Activated CD4-positive, alpha-beta T cell treated with anti-CD3 and anti-CD28 coated beads for 36 hours (primary cell): ENCODE measurements around the gene CD93. TPM values are rescaled to one million over a fixed set of nuclear protein-coding genes. Genes with fewer than 3 reads are reported as not detected.

Experiments
- ATAC-seq: fragments of 200-7000 bp; cut with Tn5 transposase; one replicate; pipeline ENCODE4 v1.10.0; 2021; ENCODE audit warnings: mild to moderate bottlenecking, moderate library complexity
- CTCF ChIA-PET: fragments of 350-600 bp; sonication (Branson Sonifier 250); formaldehyde crosslinking; loops from one replicate; lab custom pipeline; 2021; ENCODE audit warnings: antibody characterized with exemption; lab: Charles Lee
- POLR2A ChIA-PET: fragments of 350-600 bp; sonication (Branson Sonifier 250); formaldehyde crosslinking; loops from one replicate; lab custom pipeline; 2021; ENCODE audit warnings: antibody characterized with exemption, inconsistent platforms; lab: Charles Lee
- DNase-seq: peaks from one replicate; pipeline ENCODE4 v3.0.0-alpha.2; 2020
- H3K27ac Mint-ChIP-seq: one replicate; pipeline ENCODE4 v1.8.0; 2021; ENCODE audit warnings: mixed read lengths
- H3K27me3 Mint-ChIP-seq: one replicate; pipeline ENCODE4 v1.8.0; 2021; ENCODE audit warnings: mixed read lengths
- H3K36me3 Mint-ChIP-seq: one replicate; pipeline ENCODE4 v1.8.0; 2021; ENCODE audit warnings: low read depth, mixed read lengths
- H3K4me1 Mint-ChIP-seq: one replicate; pipeline ENCODE4 v1.8.0; 2021; ENCODE audit warnings: mixed read lengths
- H3K4me3 Mint-ChIP-seq: one replicate; pipeline ENCODE4 v1.8.0; 2021; ENCODE audit warnings: mild to moderate bottlenecking, moderate library complexity, mixed read lengths
- H3K9me3 Mint-ChIP-seq: one replicate; pipeline ENCODE4 v1.8.0; 2021; ENCODE audit warnings: low read depth, mixed read lengths
- intact Hi-C, 2 experiments: fragments of 100-400 bp; cut with DNase I in 1 of 2; cut with micrococcal nuclease in 1 of 2; formaldehyde crosslinking; loops; one replicate each; pipeline versions ENCODE4 v1.14.2 to v1.15.1; 2022 to 2024; cut with DNase I, micrococcal nuclease
- total RNA-seq, 2 experiments: library from RNA; stranded (reverse); gene quantifications; one replicate each; pipeline ENCODE4 v1.2.3, GENCODE V29; 2021

CD93 gene
- total RNA-seq, 2 experiments from 2014 or later, result 0.82 to 0.84 TPM

DNA sequence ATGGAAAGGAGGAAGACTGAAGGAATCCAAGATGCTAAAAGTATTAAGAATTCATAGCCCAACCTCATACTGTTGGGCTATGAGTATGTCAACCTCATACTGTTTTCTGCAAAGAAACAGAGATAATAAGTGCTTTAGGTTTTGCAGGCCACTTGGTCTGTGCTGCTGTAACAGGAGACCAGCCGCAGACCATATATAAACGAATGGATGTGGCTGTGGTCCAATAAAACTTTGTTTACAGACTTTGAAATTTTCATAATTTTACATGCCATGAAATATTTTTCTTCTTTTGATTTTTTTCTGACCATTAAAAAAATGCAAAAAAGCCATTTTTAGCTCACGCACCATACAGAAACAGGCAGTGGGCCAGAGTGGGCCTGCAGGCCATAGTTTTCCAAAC, 23.0 kb downstream of the CD93 start:
- Mint-ChIP-seq H3K4me3 (no peak overlapping the region), H3K9me3 (no peaks in the 10 kb centered on the region), H3K4me1 (no peaks in the 10 kb centered on the region), H3K27me3 (peaks cover 2% of the 10 kb centered on the region), H3K36me3 (no peaks in the 10 kb centered on the region), H3K27ac (no peak overlapping the region)
- ATAC-seq (no peak), DNase-seq (no peak)
- POLR2A ChIA-PET, result no interaction called here
- CTCF ChIA-PET, result no interaction called here
- intact Hi-C loops, result no loop called here

- ChIA-PET POLR2A (no interaction called here), CTCF (no interaction called here)
- no peaks in the 10 kb centered on the region for H3K9me3 Mint-ChIP-seq
- H3K27ac Mint-ChIP-seq, result no peak overlapping the region
- H3K4me3 Mint-ChIP-seq, result no peak overlapping the region
- intact Hi-C loops, result no loop called here
- no peaks in the 10 kb centered on the region for H3K4me1 Mint-ChIP-seq
- DNase-seq (no peak), ATAC-seq (no peak)
- peaks cover 4% of the 10 kb centered on the region for H3K27me3 Mint-ChIP-seq
- H3K36me3 Mint-ChIP-seq, result no peaks in the 10 kb centered on the region
Observed at GRCh38 chr20:23062632-23063031, 23.5 kb downstream of the CD93 start.

- Mint-ChIP-seq H3K36me3 (no peaks in the 10 kb centered on the region), H3K4me3 (no peak overlapping the region), H3K27ac (no peak overlapping the region), H3K27me3 (peaks cover 5% of the 10 kb centered on the region), H3K4me1 (no peaks in the 10 kb centered on the region), H3K9me3 (no peaks in the 10 kb centered on the region)
- intact Hi-C loops, result no loop called here
- ATAC-seq, result no peak
- ChIA-PET CTCF (interaction anchor here (0.7 kb wide), 1 partner anchor 71 kb away, joined by 6 read pairs; no protein-coding TSS in a partner anchor), POLR2A (no interaction called here)
- no peak for DNase-seq
Observed at GRCh38 chr20:23061734-23062561, 24.2 kb downstream of the CD93 start.

DNA sequence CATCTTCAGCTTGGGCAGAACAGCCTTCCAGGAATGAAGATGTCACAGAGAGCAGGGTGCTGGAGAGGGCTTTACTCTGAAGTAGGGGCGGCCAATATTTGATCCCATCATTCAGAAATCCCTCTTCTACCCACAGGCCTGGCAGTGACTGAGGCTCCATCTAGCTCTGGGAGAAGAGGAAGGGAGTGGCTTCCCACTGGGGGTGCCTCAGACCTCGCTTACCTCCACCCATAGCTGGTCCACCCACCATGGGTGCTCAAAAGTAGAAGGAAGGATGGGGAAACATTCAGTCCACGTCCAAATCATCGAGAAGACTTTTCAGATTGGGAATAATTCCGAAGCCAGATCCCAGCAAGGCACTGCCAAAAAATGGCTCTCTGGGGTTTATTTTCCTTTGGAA, 24.9 kb downstream of the CD93 start:
- Mint-ChIP-seq H3K36me3 (no peaks in the 10 kb centered on the region), H3K4me1 (no peaks in the 10 kb centered on the region), H3K4me3 (no peak overlapping the region), H3K27ac (no peak overlapping the region), H3K27me3 (peaks cover 6% of the 10 kb centered on the region), H3K9me3 (no peaks in the 10 kb centered on the region)
- DNase-seq (no peak), ATAC-seq (no peak)
- intact Hi-C loops, result no loop called here
- POLR2A ChIA-PET, result no interaction called here
- CTCF ChIA-PET, result interaction anchor here (0.7 to 0.8 kb wide), 2 partner anchors 8 to 145 kb away, joined by 3 to 4 read pairs; no protein-coding TSS in a partner anchor

DNA sequence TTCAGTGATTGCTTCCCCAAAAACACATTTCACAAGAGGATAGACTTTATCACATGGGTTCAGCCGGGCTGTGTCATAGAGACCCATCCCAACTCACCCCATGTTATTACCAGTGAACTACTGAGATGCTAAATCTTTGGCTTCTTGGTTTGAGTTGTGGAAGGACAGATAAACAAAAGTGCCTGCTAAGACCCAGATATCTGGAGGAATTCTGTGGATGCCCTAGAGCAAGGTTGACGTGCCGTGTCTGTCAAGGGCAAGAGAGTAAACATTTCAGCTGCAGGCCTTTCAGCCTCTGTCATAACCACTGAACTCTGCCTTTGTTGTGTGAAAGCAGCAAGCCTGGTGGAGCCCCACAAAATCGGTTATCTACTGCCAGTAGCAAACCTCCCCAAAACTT, 25.5 kb downstream of the CD93 start:
- Mint-ChIP-seq H3K36me3 (no peaks in the 10 kb centered on the region), H3K27ac (no peak overlapping the region), H3K4me3 (no peak overlapping the region), H3K9me3 (no peaks in the 10 kb centered on the region), H3K27me3 (peaks cover 6% of the 10 kb centered on the region), H3K4me1 (no peaks in the 10 kb centered on the region)
- no peak for DNase-seq
- ChIA-PET POLR2A (no interaction called here), CTCF (interaction anchor here (0.7 to 0.8 kb wide), 2 partner anchors 9 to 146 kb away, joined by 3 to 4 read pairs; no protein-coding TSS in a partner anchor)
- ATAC-seq, result no peak
- intact Hi-C loops, result no loop called here

DNA sequence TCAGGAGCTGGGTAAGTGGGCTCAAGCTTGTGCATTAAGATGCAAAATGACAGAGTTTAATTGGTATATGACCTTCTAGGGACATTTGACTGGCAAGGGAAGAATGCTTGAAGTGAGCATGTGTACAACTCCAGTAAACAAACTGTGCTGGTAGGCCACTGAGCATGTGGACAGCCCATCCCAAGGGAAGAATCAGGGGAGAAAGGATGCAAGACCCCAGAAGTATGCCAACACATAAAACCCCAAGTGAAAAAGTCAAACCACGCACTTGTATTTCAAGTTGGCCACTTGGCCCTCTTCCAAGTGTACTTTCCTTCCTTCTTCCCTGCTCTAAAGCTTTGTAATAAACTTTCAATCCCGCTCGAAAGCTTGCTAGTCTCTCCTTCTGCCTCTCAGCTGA, 26.3 kb downstream of the CD93 start:
- intact Hi-C loops, result loop anchor here in 1 of 2 experiments (10.0 kb wide), 1 partner anchor 285 kb away; no protein-coding TSS in a partner anchor

DNA sequence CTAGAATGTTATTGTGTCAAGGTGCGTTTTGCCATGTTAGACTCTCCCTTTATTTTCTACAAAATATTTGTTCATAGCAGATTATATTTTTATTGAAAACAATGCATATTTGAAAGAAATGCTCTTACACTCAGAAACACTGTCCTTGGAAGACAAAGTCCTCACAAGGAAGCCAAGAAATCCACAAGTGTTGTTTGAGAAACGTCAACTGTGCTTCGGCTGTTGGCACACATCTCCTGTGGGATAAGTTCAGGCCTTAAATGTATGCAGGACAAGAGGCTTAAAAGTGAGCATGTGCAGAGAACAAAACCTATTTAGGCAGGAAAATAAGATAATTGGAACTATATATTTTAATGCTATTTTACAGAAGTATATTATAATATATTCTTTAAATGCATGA, 27.1 kb downstream of the CD93 start:
- Mint-ChIP-seq H3K27ac (no peak overlapping the region), H3K27me3 (peaks cover 9% of the 10 kb centered on the region), H3K36me3 (no peaks in the 10 kb centered on the region), H3K4me3 (no peak overlapping the region), H3K4me1 (no peaks in the 10 kb centered on the region), H3K9me3 (no peaks in the 10 kb centered on the region)
- CTCF ChIA-PET, result no interaction called here
- ATAC-seq, result no peak
- POLR2A ChIA-PET, result no interaction called here
- DNase-seq, result no peak
- intact Hi-C loops, result loop anchor here in 1 of 2 experiments (10.0 kb wide), 1 partner anchor 286 kb away; no protein-coding TSS in a partner anchor

More for the DNA sequence above, 26.3 kb downstream of the CD93 start:
- no peak overlapping the region for H3K4me3 Mint-ChIP-seq
- no peak overlapping the region for H3K27ac Mint-ChIP-seq
- POLR2A ChIA-PET, result no interaction called here
- H3K9me3 Mint-ChIP-seq, result no peaks in the 10 kb centered on the region
- CTCF ChIA-PET, result no interaction called here
- peaks cover 7% of the 10 kb centered on the region for H3K27me3 Mint-ChIP-seq
- no peak for DNase-seq
- H3K36me3 Mint-ChIP-seq, result no peaks in the 10 kb centered on the region
- no peak for ATAC-seq
- H3K4me1 Mint-ChIP-seq, result no peaks in the 10 kb centered on the region

DNA sequence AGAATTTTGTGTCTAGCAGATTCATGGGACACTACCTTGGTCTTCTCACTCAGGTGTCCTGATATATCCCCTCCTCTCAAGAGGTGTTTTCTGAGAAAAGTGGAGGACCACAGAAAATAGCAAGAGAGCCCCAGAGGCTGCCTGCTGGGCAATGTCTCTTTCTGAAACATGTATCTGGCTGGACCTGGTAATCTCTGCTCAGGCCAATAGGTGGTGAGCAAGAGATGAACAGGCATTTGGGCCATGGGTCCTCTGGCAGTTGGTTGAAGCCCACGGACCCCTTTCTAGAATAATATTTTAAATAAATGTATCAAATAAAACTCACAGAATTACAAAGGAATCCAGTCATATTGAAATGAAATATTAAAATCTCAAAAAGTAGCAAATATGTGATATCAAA, 27.9 kb downstream of the CD93 start:
- DNase-seq, result no peak
- CTCF ChIA-PET, result no interaction called here
- Mint-ChIP-seq H3K4me3 (no peak overlapping the region), H3K36me3 (no peaks in the 10 kb centered on the region), H3K27me3 (peaks cover 15% of the 10 kb centered on the region), H3K4me1 (no peaks in the 10 kb centered on the region), H3K9me3 (no peaks in the 10 kb centered on the region), H3K27ac (no peak overlapping the region)
- ATAC-seq, result no peak
- intact Hi-C loops, result loop anchor here in 1 of 2 experiments (10.0 kb wide), 1 partner anchor 287 kb away; no protein-coding TSS in a partner anchor
- POLR2A ChIA-PET, result no interaction called here

GRCh38 chr20:23052904-23053303, 33.2 kb downstream of the CD93 start:
- CTCF ChIA-PET, result no interaction called here
- H3K27me3 Mint-ChIP-seq, result peaks cover 48% of the 10 kb centered on the region

DNA sequence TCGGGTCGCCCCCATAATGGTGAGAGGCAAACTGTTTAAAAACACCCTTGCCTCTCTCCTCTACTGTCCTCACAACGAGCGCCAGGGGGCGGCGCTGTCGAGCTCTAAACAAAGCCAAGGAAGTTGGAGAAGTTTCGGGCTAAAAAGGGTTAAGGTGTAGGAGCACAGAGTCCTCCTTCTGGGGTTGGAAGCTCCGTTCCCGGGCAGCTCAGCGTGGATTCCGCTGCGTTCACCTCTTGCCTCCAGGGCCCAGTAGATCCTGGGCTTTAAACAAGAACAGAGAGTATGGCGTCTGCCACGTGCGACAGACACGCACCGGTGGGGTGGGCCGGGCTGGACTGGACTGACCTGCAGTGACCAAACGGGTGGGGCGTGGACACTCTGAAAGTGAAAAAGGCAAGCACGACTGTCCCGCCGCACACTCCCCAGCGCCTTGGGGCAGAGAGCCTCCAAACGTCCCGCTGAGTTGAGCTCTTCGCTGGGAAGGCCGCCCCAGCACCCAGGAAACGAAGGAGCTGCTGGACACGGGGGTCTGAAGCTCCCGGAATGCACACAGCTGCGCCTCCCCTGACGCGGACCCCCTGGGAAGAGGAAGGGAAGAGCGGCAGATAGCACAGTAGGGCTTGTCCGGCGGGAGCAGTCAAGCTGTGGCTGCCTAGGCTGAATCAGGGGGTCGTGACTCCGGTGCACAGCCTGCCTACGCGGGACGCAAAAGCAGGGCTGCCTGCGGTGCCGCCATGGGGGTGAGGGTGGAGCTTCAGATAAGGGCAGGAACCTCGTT, 35.1 kb downstream of the CD93 start:
- no peak overlapping the region for H3K4me3 Mint-ChIP-seq
- DNase-seq, result peak; percentile 78

More at GRCh38 chr20:23052904-23053303, 33.2 kb downstream of the CD93 start:
- no peaks in the 10 kb centered on the region for H3K9me3 Mint-ChIP-seq
- DNase-seq (no peak), ATAC-seq (no peak)
- intact Hi-C loops, result loop anchor here in 1 of 2 experiments (10.0 kb wide), 1 partner anchor 292 kb away; no protein-coding TSS in a partner anchor
- POLR2A ChIA-PET, result no interaction called here
- no peak overlapping the region for H3K27ac Mint-ChIP-seq
- H3K36me3 Mint-ChIP-seq, result no peaks in the 10 kb centered on the region
- H3K4me3 Mint-ChIP-seq, result no peak overlapping the region
- H3K4me1 Mint-ChIP-seq, result peaks cover 4% of the 10 kb centered on the region

More for the DNA sequence above, 35.1 kb downstream of the CD93 start:
- ATAC-seq, result peak; percentile 49
- ChIA-PET POLR2A (interaction anchor here (0.8 kb wide), 1 partner anchor 94 kb away, joined by 4 read pairs; no protein-coding TSS in a partner anchor), CTCF (interaction anchor here (0.6 to 1.5 kb wide), 6 partner anchors 13 to 477 kb away, joined by 3 to 5 read pairs (median 4); no protein-coding TSS in a partner anchor)
- Mint-ChIP-seq H3K36me3 (no peaks in the 10 kb centered on the region), H3K4me1 (peaks cover 5% of the 10 kb centered on the region), H3K9me3 (no peaks in the 10 kb centered on the region), H3K27ac (no peak overlapping the region), H3K27me3 (peaks cover 52% of the 10 kb centered on the region)
- intact Hi-C loops, result loop anchor here in 1 of 2 experiments (1.0 to 10.0 kb wide), 2 partner anchors 184 to 294 kb away; no protein-coding TSS in a partner anchor
